Esophagus muscularis mucosa (tissue), 4 donors: ENCODE measurements around the gene NPAS3.

Source experiments
- EP300 ChIP-seq: sonication (generic); formaldehyde crosslinking; IDR thresholded peaks from one replicate; pipeline ENCODE4 v1.6.1; 2017; ENCODE audit warnings: antibody characterized with exemption
- POLR2A ChIP-seq: fragments of 450-650 bp; IDR thresholded peaks from one replicate; pipeline ENCODE4 v1.6.1; 2017; ENCODE audit warnings: antibody characterized with exemption, moderate library complexity, mild to moderate bottlenecking, low read depth
- POLR2AphosphoS5 ChIP-seq, 2 donors: sonication (generic); formaldehyde crosslinking; IDR thresholded peaks; one replicate each; pipeline ENCODE4 v1.6.1; 2017; ENCODE audit warnings: antibody characterized with exemption in 2 of 2
- TF ChIP-seq, protein P1 (sequence below), 3 experiments: fragments of 200-600 bp in 2 of 3; fragments of 450-650 bp in 1 of 3; sonication (generic) in 2 of 3; IDR thresholded peaks; one replicate each; pipeline ENCODE4 v1.5.1; 2017 to 2019; ENCODE audit warnings: antibody characterized with exemption in 3 of 3, mild to moderate bottlenecking in 2 of 3, moderate library complexity in 1 of 3

GRCh38 chr14:33680873-33681272, 742.2 kb downstream of the NPAS3 start:
- TF ChIP-seq, protein P1, sequence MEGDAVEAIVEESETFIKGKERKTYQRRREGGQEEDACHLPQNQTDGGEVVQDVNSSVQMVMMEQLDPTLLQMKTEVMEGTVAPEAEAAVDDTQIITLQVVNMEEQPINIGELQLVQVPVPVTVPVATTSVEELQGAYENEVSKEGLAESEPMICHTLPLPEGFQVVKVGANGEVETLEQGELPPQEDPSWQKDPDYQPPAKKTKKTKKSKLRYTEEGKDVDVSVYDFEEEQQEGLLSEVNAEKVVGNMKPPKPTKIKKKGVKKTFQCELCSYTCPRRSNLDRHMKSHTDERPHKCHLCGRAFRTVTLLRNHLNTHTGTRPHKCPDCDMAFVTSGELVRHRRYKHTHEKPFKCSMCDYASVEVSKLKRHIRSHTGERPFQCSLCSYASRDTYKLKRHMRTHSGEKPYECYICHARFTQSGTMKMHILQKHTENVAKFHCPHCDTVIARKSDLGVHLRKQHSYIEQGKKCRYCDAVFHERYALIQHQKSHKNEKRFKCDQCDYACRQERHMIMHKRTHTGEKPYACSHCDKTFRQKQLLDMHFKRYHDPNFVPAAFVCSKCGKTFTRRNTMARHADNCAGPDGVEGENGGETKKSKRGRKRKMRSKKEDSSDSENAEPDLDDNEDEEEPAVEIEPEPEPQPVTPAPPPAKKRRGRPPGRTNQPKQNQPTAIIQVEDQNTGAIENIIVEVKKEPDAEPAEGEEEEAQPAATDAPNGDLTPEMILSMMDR (IDR thresholded peaks at IDR 0.05) = no peak
- TF ChIP-seq POLR2A (no peak), POLR2AphosphoS5 (IDR thresholded peaks at IDR 0.05) (no peak), EP300 (no peak)
